Mesendoderm (in vitro differentiated cells): ENCODE data around the gene DUSP7.

ENCODE experiments used
- DNase-seq: peaks from one replicate; pipeline ENCODE4 v3.0.0; 2013
- H2AK5ac ChIP-seq: 2 replicates; pipeline ENCODE4 v1.6.1; 2013; ENCODE audit warnings: low read length, inconsistent platforms
- H2BK120ac ChIP-seq: 2 replicates; pipeline ENCODE4 v1.6.1; 2013; ENCODE audit warnings: low read depth, mild to moderate bottlenecking, low read length, moderate library complexity, mixed read lengths
- H2BK15ac ChIP-seq: replicated peaks from 2 replicates; pipeline ENCODE4 v1.6.1; 2013; ENCODE audit warnings: low read depth, mild to moderate bottlenecking, moderate library complexity
- H2BK5ac ChIP-seq: 2 replicates; pipeline ENCODE4 v1.6.1; 2013; ENCODE audit warnings: low read length, inconsistent platforms
- H3K18ac ChIP-seq: 2 replicates; pipeline ENCODE4 v1.6.1; 2013; ENCODE audit warnings: mild to moderate bottlenecking, low read length, mixed read lengths
- H3K23ac ChIP-seq: one replicate; pipeline ENCODE4 v1.6.1; 2013; ENCODE audit warnings: low read length
- H3K27ac ChIP-seq: 2 replicates; pipeline ENCODE4 v1.5.1; 2013; ENCODE audit warnings: low read depth, mild to moderate bottlenecking, inconsistent platforms, low read length, moderate library complexity
- H3K27me3 ChIP-seq: 2 replicates; pipeline ENCODE4 v1.6.1; 2013; ENCODE audit warnings: low read length, control low read depth, mild to moderate bottlenecking, inconsistent platforms; ENCODE audit not compliant: insufficient read depth, poor library complexity
- H3K36me3 ChIP-seq: 2 replicates; pipeline ENCODE4 v1.6.1; 2013; ENCODE audit warnings: low read length, inconsistent platforms; ENCODE audit not compliant: control insufficient read depth, insufficient read depth
- H3K4ac ChIP-seq: one replicate; pipeline ENCODE4 v1.6.1; 2013; ENCODE audit warnings: low read depth, mild to moderate bottlenecking, low read length, moderate library complexity
- H3K4me1 ChIP-seq: 2 replicates; pipeline ENCODE4 v1.6.1; 2013; ENCODE audit warnings: low read depth, low read length, inconsistent platforms; ENCODE audit not compliant: control insufficient read depth
- H3K4me2 ChIP-seq: 2 replicates; pipeline ENCODE4 v1.6.1; 2013; ENCODE audit warnings: low read length
- H3K4me3 ChIP-seq: 2 replicates; pipeline ENCODE4 v1.5.1; 2013; ENCODE audit warnings: mild to moderate bottlenecking, low read length
- H3K56ac ChIP-seq: one replicate; pipeline ENCODE4 v1.6.1; 2013; ENCODE audit warnings: low read length
- H3K79me1 ChIP-seq: 2 replicates; pipeline ENCODE4 v1.6.1; 2013; ENCODE audit warnings: low read length, inconsistent platforms
- H3K79me2 ChIP-seq: 2 replicates; pipeline ENCODE4 v1.6.1; 2013; ENCODE audit warnings: mild to moderate bottlenecking, low read length; ENCODE audit not compliant: control insufficient read depth, insufficient read depth
- H3K9ac ChIP-seq: 2 replicates; pipeline ENCODE4 v1.6.1; 2013; ENCODE audit warnings: low read length, inconsistent platforms
- H4K5ac ChIP-seq: one replicate; pipeline ENCODE4 v1.6.1; 2013; ENCODE audit warnings: low read length
- H4K8ac ChIP-seq: one replicate; pipeline ENCODE4 v1.6.1; 2013; ENCODE audit warnings: low read depth, mild to moderate bottlenecking, control low read depth, low read length, moderate library complexity
- WGBS: extraction: QIAGEN DNeasy Blood & Tissue Kit; methylation state at CpG from one replicate; pipeline ENCODE4 v1.1.7; 2013; ENCODE audit warnings: low lambda C conversion rate, missing lambda C conversion rate; ENCODE audit not compliant: insufficient coverage; ENCODE audit errors: extremely low coverage; 5-methylcytosine and 5-hydroxymethylcytosine counted together

Gene DUSP7

DNA sequence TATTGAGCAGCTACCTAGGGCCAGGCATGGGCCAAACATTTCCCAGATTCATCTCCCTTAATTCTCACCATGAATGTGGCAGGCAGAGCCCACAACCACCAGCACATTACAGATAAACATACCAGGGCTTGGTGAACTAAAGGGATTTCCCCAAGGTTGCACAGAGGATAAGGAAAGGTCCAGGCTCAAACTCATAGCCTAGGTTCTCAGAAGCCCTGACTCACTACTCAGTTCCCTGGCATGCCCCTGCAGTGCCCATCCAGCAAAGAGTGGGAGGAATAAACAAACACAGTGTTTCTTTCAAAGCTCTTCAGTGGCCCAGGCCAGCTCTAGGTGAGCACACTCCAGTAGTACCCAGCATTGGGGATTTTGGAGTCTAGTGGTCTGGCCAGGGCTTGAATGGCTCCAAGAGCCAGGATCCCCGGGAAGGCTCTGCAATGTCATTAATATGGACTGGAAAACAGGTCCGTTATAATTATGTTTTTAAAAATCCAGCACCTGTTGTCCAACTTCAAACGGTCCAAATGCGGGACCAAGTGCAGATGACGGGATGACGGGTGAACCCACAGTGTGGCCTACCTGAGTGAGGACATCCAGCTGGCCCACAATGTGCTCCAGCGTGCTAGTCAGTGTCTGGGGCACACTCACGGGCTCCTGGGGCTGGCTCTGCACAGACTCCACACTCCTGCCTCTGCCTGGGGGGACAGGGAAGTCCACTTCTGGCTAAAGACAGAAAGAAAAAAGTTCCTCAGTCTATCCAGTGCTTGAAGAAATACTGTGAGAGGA, 39.8 kb upstream of the DUSP7 start:
- no CpG with 5 or more reads among the region's 8 CpGs for WGBS

DNA sequence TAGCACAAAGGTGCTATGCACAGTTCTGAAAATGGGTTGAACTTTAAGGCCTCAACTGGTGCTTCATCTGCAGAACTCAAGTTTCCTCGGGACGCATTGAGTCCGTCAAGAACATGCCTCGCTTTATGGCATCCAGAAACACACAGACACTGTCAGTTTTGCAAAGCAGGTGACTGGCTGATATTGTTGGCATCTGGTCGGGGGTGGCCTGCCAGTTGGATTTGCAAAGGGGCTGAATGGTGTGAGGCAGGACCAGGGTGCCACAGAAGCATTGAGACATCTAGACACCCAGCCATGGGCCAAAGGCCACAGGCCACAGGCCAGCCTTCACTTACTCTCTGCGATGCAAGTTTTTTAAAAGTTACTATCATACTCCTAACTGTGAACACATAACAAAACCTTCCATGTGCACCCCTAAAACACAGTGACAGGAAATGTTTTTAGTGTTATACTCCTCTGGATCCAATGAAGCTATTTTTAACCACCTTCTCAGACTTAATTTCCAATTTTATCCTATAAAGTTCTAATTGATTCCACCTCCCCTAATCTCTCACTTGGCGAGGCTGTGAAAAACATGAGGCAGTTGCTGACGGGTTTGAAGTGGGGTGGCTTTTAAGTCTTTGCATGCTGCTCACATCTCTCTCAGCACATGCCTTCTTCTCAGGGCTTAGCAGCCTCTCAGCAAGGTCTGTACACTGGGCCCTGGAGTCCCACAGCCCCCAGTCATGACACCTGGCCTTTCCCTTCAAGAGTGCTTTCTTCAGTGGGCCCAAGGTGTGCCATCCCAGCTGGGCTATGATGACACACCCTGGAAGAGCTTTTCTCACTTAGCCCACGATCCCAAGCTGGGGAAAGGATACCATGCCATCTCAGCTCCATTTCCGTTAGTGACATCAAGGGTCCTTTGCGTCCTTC, 38.5 kb upstream of the DUSP7 start:
- WGBS = no CpG with 5 or more reads among the region's 11 CpGs
- no peak for DNase-seq
- H3K27me3 ChIP-seq = no peaks in the 10 kb centered on the region

More for the DNA sequence above, 39.8 kb upstream of the DUSP7 start:
- Histone ChIP-seq H3K36me3 (peaks cover 2% of the 10 kb centered on the region), H3K4ac (no peak overlapping the region), H3K4me2 (no peak overlapping the region), H3K9ac (no peak overlapping the region), H2BK5ac (no peak overlapping the region), H3K4me1 (no peaks in the 10 kb centered on the region), H3K79me2 (no peaks in the 10 kb centered on the region), H3K4me3 (no peak overlapping the region), H2BK120ac (no peak overlapping the region), H3K18ac (no peak overlapping the region), H3K27me3 (no peaks in the 10 kb centered on the region), H4K5ac (no peak overlapping the region), H3K79me1 (no peaks in the 10 kb centered on the region), H3K56ac (no peak overlapping the region), H3K23ac (no peak overlapping the region), H2AK5ac (no peak overlapping the region), H3K27ac (no peak overlapping the region), H2BK15ac (no peak overlapping the region), H4K8ac (no peak overlapping the region)
- no peak for DNase-seq

DNA sequence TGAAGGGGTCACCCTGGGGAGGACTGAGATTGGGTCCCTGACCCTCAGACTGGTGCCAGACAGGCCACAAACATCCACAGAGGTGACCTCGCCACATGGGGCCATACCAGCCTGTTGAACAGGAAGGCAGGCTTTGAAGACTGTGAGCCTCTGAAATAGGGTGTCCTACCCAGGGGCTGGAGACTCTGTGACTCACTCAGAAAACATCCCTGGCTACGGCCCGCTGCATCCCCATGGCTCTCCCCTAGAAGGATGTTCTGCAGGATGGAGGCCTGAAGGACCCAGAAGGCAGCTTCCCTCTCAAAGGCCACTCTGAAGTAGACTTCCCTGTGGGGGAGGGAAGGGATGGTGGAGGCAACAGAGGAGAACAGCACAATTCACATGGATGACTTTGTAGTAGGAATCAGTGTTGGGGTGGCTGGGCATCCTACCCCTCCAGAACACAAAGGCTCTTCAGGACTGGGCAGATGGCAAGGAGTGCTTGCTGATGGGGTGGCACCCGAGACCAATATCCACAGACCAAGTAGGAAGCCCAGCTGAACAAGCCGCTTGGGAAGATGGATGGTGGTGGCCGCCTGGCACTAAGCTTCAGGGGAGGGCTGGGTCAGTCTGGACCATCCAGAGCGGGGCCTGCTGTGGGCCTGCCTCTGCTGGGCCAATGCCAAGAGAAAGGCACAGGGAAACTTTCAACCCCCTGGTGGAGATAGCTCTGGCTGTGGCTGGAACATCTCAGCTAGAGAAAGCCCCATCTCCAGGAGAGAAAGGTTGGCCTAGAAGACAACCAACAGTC, 37.6 kb upstream of the DUSP7 start:
- Histone ChIP-seq H3K56ac (no peak overlapping the region), H2BK120ac (no peak overlapping the region), H3K4me1 (no peaks in the 10 kb centered on the region), H2BK15ac (no peak overlapping the region), H3K36me3 (peaks cover 2% of the 10 kb centered on the region), H3K4ac (no peak overlapping the region), H4K8ac (no peak overlapping the region), H3K4me3 (no peak overlapping the region), H3K9ac (no peak overlapping the region), H3K4me2 (no peak overlapping the region), H3K27me3 (no peaks in the 10 kb centered on the region), H3K79me2 (no peaks in the 10 kb centered on the region), H3K23ac (no peak overlapping the region), H4K5ac (no peak overlapping the region), H2BK5ac (no peak overlapping the region), H3K27ac (no peak overlapping the region), H2AK5ac (no peak overlapping the region), H3K79me1 (no peaks in the 10 kb centered on the region), H3K18ac (no peak overlapping the region)
- WGBS = no CpG with 5 or more reads among the region's 7 CpGs
- peak; percentile 65 for DNase-seq

More for the DNA sequence above, 38.5 kb upstream of the DUSP7 start:
- Histone ChIP-seq H3K18ac (no peak overlapping the region), H3K27ac (no peak overlapping the region), H3K36me3 (peaks cover 2% of the 10 kb centered on the region), H2BK15ac (no peak overlapping the region), H3K79me2 (no peaks in the 10 kb centered on the region), H4K5ac (no peak overlapping the region), H3K4me3 (no peak overlapping the region), H3K79me1 (no peaks in the 10 kb centered on the region), H4K8ac (no peak overlapping the region), H2AK5ac (no peak overlapping the region), H3K4ac (no peak overlapping the region), H3K4me1 (no peaks in the 10 kb centered on the region), H3K56ac (no peak overlapping the region), H3K9ac (no peak overlapping the region), H3K4me2 (no peak overlapping the region), H2BK5ac (no peak overlapping the region), H2BK120ac (no peak overlapping the region), H3K23ac (no peak overlapping the region)

DNA sequence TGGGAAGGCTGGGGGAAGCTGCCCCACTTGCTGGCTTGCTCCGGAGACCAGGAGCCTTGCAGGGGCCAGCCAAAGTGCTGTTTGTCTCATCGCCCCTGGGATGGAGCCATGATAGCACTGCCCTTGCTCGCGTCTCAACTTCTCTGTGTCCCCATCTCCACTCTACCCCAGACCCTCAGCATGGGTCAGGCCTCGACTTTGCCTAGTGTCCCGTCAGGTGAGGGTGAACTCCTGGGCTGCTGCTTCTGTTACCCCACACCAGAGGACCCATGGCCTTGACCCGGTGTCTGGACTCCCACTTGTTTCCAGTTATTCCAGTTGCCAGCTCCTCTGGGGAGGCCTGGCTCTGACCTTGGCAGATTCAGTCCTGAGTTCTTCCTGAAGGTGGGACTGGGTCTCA, 36.5 kb upstream of the DUSP7 start:
- H2BK5ac ChIP-seq = no peak overlapping the region
- H4K8ac ChIP-seq = no peak overlapping the region
- H3K18ac ChIP-seq = no peak overlapping the region
- H3K27ac ChIP-seq = no peak overlapping the region
- H4K5ac ChIP-seq = no peak overlapping the region
- peaks cover 2% of the 10 kb centered on the region for H3K36me3 ChIP-seq
- H2BK120ac ChIP-seq = no peak overlapping the region
- H3K56ac ChIP-seq = no peak overlapping the region
- H3K4me2 ChIP-seq = no peak overlapping the region
- no peaks in the 10 kb centered on the region for H3K79me2 ChIP-seq
- DNase-seq = no peak
- H3K4me1 ChIP-seq = no peaks in the 10 kb centered on the region
- H2AK5ac ChIP-seq = no peak overlapping the region
- no peaks in the 10 kb centered on the region for H3K27me3 ChIP-seq
- no peak overlapping the region for H3K9ac ChIP-seq
- WGBS = no CpG with 5 or more reads among the region's 7 CpGs
- H3K79me1 ChIP-seq = no peaks in the 10 kb centered on the region
- H2BK15ac ChIP-seq = no peak overlapping the region
- H3K23ac ChIP-seq = no peak overlapping the region
- no peak overlapping the region for H3K4ac ChIP-seq
- H3K4me3 ChIP-seq = no peak overlapping the region

DNA sequence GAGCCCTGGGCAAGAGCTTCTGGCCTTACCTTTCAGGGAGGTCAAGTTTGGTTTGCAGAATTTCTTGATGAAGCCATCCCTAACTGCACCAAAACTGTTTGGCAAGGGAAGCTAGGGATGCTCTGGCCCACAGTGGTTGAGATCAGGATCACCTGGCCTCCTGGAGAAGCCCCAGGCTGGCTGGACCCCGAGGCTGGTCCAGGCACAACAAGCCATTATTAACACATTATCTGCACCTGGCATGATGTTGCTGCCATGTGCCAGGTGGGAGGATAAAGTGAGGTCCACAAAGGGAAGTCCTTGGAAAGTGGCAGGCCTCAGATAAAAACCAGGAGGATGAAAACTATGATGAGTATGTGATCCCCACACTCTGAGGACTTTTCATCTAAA, 35.9 kb upstream of the DUSP7 start:
- Histone ChIP-seq H2BK15ac (no peak overlapping the region), H2AK5ac (no peak overlapping the region), H3K56ac (no peak overlapping the region), H3K4ac (no peak overlapping the region), H3K4me2 (no peak overlapping the region), H3K4me3 (no peak overlapping the region), H3K79me1 (no peaks in the 10 kb centered on the region), H3K18ac (no peak overlapping the region), H3K23ac (no peak overlapping the region), H3K4me1 (no peaks in the 10 kb centered on the region), H3K79me2 (no peaks in the 10 kb centered on the region), H3K36me3 (peaks cover 2% of the 10 kb centered on the region), H3K9ac (no peak overlapping the region), H2BK120ac (no peak overlapping the region), H4K5ac (no peak overlapping the region), H2BK5ac (no peak overlapping the region), H4K8ac (no peak overlapping the region), H3K27me3 (no peaks in the 10 kb centered on the region), H3K27ac (no peak overlapping the region)
- no peak for DNase-seq
- no CpG with 5 or more reads among the region's 1 CpG for WGBS
